Right atrium auricular region (tissue), 2 donors: Measurements from ENCODE around the gene GAS2L2. TPM values are rescaled to one million over a fixed set of nuclear protein-coding genes. Genes with fewer than 3 reads are reported as not detected.

Experiments
- DNase-seq: peaks from one replicate; pipeline ENCODE4 v3.0.0-alpha.2; 2019; ENCODE audit warnings: low spot score
- H3K27ac ChIP-seq, 2 donors: fragments of 200-600 bp; sonication (generic); 1 replicate in 1 of 2; 2 replicates in 1 of 2; pipeline ENCODE4 v1.5.1; 2016 to 2019
- H3K27me3 ChIP-seq, 2 donors: fragments of 200-600 bp; sonication (generic); one replicate each; pipeline versions ENCODE4 v1.5.1 to v1.6.0; 2017 to 2019
- H3K36me3 ChIP-seq: fragments of 200-600 bp; sonication (generic); one replicate; pipeline ENCODE4 v1.5.1; 2016
- H3K4me1 ChIP-seq, 2 donors: fragments of 200-600 bp; sonication (generic); one replicate each; pipeline versions ENCODE4 v1.5.1 to v1.6.0; 2017 to 2019
- H3K4me3 ChIP-seq, 2 donors: fragments of 200-600 bp; sonication (generic); 1 replicate in 1 of 2; 2 replicates in 1 of 2; pipeline ENCODE4 v1.5.1; 2017 to 2019; ENCODE audit warnings: mild to moderate bottlenecking in 1 of 2, moderate library complexity in 1 of 2
- H3K9me3 ChIP-seq, 2 donors: fragments of 200-600 bp; sonication (generic); one replicate each; pipeline ENCODE4 v1.5.1; 2019
- total RNA-seq, 2 donors: library from RNA; depleted of rRNA; stranded (reverse); fragments of >200 nt; gene quantifications; one replicate each; pipeline ENCODE4 v1.1.0, GENCODE V29; 2016
- TF ChIP-seq, protein P1 (sequence below), 2 donors: fragments of 200-600 bp; sonication (generic); IDR thresholded peaks; one replicate each; pipeline ENCODE4 v1.5.1; 2019; ENCODE audit warnings: antibody characterized with exemption in 2 of 2

Gene GAS2L2
- total RNA-seq, 2 donors from 2014 or later = not detected

DNA sequence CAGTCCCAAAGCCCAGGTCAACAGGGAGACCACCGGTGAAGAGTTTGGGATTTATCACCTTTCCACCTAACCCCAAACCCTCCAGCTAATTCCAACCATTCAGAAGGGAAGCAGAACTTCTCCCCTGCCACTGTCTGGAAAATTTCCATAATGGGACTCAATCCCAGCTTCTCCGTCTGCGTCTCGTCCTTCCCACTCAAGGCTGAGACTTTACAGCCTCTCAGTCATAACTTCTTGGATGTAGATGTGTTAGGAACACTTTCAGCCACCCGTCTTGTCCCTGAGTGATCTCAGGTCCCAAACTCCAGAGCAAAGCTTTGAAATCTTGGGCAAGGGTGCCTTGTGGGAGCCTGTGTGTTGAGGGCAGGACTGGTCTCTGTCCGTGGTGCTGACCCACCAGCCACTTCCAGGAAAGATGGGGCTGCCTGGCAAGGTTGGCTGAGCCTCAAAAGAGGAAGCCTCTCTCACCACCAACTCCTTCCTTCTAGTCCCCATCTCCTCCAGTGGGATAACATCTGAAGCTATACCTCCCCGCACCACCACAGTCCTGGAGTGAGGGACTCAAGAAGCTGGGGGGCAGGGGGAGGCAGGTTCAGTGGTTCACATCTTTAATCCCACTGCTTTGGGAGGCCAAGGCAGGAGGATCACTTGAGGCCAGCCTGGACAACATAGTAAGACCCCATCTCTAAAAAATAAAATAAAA, 9.3 kb downstream of the GAS2L2 start:
- H3K4me1 ChIP-seq = peaks cover 0 to 15% of the 10 kb centered on the region in 2 donors
- no peaks in the 10 kb centered on the region for H3K27me3 ChIP-seq
- no peaks in the 10 kb centered on the region for H3K9me3 ChIP-seq
- H3K36me3 ChIP-seq = no peaks in the 10 kb centered on the region
- no peak overlapping the region for H3K27ac ChIP-seq
- H3K4me3 ChIP-seq = no peak overlapping the region
- TF ChIP-seq, protein P1, sequence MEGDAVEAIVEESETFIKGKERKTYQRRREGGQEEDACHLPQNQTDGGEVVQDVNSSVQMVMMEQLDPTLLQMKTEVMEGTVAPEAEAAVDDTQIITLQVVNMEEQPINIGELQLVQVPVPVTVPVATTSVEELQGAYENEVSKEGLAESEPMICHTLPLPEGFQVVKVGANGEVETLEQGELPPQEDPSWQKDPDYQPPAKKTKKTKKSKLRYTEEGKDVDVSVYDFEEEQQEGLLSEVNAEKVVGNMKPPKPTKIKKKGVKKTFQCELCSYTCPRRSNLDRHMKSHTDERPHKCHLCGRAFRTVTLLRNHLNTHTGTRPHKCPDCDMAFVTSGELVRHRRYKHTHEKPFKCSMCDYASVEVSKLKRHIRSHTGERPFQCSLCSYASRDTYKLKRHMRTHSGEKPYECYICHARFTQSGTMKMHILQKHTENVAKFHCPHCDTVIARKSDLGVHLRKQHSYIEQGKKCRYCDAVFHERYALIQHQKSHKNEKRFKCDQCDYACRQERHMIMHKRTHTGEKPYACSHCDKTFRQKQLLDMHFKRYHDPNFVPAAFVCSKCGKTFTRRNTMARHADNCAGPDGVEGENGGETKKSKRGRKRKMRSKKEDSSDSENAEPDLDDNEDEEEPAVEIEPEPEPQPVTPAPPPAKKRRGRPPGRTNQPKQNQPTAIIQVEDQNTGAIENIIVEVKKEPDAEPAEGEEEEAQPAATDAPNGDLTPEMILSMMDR (IDR thresholded peaks at IDR 0.05) = no peak
- no peak for DNase-seq

DNA sequence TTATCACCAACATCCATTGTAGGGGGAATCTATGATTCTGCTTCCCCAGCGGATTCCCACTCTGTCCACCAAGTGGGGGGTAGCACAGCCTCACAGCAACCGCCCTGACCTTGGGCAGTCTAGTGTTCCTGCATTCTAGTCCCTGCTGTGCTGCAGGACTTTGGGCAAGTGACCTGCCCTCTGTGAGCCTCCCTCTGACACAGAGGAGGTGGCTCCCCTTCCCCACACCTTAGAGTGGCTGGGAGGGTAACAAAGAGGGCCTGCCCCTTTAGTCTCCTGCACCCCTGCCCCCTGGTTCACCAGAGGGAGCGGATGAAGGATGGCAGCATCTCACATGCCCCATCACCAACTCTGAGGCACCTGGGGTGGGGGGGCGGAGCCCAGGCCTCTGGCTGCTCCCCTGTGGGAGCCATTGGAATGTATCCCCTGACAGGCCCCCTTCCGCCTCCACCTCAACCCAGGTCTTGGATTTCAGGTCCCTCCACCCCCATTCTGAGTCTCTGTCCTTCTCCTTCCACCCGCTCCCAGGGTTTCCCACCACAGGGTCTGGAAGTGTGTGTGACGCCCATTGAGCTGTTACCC, 10.1 kb downstream of the GAS2L2 start:
- TF ChIP-seq, protein P1 (IDR thresholded peaks at IDR 0.05) = no peak
- Histone ChIP-seq H3K9me3 (no peaks in the 10 kb centered on the region), H3K27me3 (no peaks in the 10 kb centered on the region), H3K4me1 (peaks cover 0 to 15% of the 10 kb centered on the region in 2 donors), H3K36me3 (no peaks in the 10 kb centered on the region), H3K27ac (no peak overlapping the region), H3K4me3 (no peak overlapping the region)
- DNase-seq = no peak

DNA sequence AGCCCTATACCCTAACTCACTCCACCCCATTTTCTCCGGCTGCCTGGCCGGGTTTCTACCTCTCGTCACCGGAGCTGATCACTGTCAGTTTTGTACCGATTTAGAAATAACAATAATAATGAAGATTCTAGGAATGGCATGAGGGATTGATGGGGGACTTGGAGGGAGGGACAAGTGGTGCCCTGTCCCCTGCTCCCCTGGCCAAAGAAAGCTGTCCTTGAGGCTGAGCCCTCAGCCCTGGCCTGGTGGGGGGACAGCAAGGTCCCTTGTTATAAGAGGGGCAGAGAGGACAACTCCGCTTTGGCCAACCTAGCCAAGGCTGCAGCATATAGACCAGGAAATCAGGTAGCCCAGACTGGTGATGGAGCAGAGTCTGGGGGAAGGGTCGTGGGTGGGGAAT, 10.5 kb downstream of the GAS2L2 start:
- H3K4me1 ChIP-seq = peaks cover 0 to 15% of the 10 kb centered on the region in 2 donors
- H3K36me3 ChIP-seq = no peaks in the 10 kb centered on the region
- H3K9me3 ChIP-seq = no peaks in the 10 kb centered on the region
- no peak overlapping the region for H3K4me3 ChIP-seq
- no peaks in the 10 kb centered on the region for H3K27me3 ChIP-seq
- TF ChIP-seq, protein P1 (IDR thresholded peaks at IDR 0.05) = no peak
- H3K27ac ChIP-seq = no peak overlapping the region
- no peak for DNase-seq

DNA sequence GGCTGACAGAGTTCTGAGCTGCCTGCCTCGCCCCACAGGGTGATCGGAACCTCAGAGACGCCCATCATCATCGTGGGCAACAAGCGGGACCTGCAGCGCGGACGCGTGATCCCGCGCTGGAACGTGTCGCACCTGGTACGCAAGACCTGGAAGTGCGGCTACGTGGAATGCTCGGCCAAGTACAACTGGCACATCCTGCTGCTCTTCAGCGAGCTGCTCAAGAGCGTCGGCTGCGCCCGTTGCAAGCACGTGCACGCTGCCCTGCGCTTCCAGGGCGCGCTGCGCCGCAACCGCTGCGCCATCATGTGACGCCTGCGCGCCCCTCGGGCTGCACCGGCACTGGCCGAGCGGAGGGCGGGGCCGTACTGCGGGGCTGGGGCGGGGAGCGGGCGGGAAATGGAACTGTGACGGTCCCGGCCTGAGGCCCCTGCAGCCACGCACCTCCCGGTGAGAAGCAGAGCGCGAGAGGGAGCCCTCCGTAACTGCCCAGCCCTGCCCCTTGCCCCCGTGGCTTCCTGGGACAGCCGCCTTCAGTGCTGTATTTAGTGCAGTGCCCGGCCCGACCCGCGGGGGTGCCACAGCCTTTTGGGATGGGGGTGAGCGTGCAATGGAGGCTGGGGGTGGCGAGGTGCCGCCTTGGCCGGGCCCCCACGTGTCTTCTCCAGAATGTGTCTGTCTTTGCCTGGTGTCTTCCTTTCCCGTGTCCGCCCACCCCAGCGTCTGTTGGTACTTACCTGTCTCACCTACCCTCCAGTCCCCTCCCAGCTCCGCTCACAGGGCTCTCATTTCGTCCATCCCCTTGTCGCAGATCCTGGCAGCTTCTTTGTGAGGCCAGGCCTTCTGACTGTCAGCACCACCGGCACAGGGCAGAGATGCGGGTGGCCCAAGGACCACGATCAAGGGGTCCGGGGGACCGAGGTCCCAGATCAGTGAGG, 11.8 kb downstream of the GAS2L2 start:
- Histone ChIP-seq H3K9me3 (no peaks in the 10 kb centered on the region), H3K27me3 (no peaks in the 10 kb centered on the region), H3K36me3 (no peaks in the 10 kb centered on the region), H3K27ac (no peak overlapping the region), H3K4me1 (peaks cover 0 to 11% of the 10 kb centered on the region in 2 donors), H3K4me3 (peak overlapping the region in 1 of 2 donors; percentile 23)
- no peak for DNase-seq
- TF ChIP-seq, protein P1 (IDR thresholded peaks at IDR 0.05) = no peak

DNA sequence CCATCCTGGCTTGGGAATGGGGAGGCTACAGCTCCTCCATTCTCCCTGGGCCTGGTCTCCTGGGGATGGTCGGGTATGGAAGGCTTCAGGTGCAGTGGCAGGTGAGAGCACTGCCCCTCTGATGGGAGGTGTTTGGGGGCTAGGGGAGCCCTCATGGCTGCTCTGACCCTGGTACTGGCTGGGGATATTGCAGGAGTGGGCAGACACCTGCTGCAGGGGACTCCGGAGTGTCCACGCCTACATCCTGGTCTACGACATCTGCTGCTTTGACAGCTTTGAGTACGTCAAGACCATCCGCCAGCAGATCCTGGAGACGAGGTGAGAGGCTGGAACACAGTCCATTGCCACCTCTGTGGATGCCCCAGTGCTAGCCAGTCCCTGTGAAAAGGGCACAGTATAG, 12.8 kb downstream of the GAS2L2 start:
- Histone ChIP-seq H3K27ac (no peak overlapping the region), H3K27me3 (no peaks in the 10 kb centered on the region), H3K4me1 (peaks cover 0 to 11% of the 10 kb centered on the region in 2 donors), H3K9me3 (no peaks in the 10 kb centered on the region), H3K4me3 (no peak overlapping the region), H3K36me3 (no peaks in the 10 kb centered on the region)
- DNase-seq = no peak
- TF ChIP-seq, protein P1 (IDR thresholded peaks at IDR 0.05) = no peak
